GM12873 (cell line): ENCODE results near the gene PRDM16.

Source experiments
- TF ChIP-seq, protein P1 (sequence below): IDR thresholded peaks from 2 replicates; pipeline ENCODE4 v1.5.1; 2012; ENCODE audit warnings: low read depth, mild to moderate bottlenecking, moderate library complexity, low read length, control low read depth; ENCODE audit not compliant: insufficient read depth; ENCODE audit errors: missing control alignments

PRDM16 gene

GRCh38 chr1:3052501-3052900, 16.5 kb upstream of the PRDM16 start:
- TF ChIP-seq, protein P1, sequence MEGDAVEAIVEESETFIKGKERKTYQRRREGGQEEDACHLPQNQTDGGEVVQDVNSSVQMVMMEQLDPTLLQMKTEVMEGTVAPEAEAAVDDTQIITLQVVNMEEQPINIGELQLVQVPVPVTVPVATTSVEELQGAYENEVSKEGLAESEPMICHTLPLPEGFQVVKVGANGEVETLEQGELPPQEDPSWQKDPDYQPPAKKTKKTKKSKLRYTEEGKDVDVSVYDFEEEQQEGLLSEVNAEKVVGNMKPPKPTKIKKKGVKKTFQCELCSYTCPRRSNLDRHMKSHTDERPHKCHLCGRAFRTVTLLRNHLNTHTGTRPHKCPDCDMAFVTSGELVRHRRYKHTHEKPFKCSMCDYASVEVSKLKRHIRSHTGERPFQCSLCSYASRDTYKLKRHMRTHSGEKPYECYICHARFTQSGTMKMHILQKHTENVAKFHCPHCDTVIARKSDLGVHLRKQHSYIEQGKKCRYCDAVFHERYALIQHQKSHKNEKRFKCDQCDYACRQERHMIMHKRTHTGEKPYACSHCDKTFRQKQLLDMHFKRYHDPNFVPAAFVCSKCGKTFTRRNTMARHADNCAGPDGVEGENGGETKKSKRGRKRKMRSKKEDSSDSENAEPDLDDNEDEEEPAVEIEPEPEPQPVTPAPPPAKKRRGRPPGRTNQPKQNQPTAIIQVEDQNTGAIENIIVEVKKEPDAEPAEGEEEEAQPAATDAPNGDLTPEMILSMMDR: no peak

DNA sequence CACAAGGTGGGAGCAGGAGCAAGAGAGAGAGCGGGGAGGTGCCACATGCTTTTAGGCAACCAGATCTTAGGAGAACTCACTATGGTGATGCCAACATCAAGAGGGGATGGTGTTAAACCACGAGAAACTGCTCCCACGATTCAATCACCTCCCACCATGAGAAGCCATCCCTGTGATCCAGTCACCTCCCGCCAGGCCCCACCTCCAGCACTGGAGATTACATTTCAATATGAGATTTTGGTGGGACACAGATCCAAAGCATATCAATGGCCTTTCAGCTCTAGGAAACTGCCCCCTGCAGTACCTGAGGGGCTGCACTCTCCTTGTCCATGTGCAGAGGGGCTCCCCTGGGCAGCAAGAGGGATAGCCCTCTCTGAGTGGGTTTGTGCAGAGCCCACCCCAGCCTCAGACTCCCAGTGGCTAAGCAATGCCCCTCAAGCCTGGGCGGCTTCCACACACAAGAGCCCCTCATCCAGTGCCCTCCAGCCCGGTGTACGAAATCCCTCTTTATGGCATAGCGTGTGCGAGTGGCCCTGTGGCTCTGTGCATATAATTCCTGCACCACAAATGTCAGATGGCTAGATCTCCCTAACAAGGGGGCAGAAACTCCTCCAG, 15.5 kb upstream of the PRDM16 start:
- TF ChIP-seq, protein P1: no peak

DNA sequence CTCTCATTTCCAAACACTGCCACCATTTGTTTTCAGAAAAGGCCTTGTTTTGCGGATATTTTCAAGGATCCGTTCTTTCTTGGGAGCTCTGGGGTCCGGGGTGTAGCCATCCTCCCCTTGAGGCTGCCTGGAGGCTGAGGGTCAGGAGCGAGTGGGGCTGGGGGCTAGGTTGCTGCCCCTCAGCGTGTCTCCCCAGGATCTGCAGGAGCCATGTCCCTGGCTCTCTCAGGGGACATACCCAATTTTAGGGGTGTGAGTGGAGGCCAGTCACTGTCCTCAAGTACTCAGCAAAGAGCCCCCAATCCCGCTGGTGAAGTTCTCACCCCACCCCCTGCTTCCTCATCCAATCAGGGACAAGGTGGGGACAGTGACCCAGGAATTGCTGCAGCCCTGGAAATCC, 15.0 kb upstream of the PRDM16 start:
- TF ChIP-seq, protein P1: no peak

GRCh38 chr1:3054474-3054873, 14.5 kb upstream of the PRDM16 start:
- TF ChIP-seq, protein P1: no peak

DNA sequence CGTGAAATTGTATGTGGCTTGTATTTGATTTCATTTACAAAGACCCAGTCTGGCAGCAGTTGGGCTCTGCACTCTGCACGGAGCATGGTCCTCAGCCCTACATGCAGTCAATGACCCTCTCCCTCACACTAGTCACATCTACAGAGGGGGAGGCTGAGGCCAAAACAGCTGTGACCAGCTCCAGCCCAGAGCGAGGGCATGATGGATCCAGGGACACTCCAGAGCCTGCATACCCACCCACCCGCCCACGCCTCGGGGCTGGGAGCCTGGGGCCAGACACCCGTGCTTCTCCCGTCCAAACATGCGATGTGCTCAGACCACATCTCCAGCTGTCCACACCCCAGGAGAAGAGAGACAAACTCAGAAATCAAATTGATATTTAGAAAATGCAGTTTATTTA, 14.0 kb upstream of the PRDM16 start:
- TF ChIP-seq, protein P1: no peak

DNA sequence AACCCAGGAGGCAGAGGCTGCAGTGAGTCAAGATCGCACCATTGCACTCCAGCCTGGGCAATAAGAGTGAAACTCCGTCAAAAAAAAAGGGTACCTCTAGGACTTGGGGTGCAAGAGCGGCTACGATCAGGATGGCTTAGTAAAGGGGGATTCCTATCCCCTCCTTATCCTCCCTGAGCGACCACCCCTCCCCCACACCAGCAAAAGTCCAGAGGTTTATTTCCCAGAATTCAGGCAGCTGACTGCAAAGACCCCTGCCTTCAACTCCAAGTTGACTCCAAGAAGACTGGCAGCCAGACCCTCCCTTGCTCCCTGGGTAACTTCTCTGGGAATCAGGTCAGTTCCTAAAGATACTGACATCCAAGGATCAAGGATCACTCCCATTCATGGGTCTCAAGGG, 12.4 kb upstream of the PRDM16 start:
- TF ChIP-seq, protein P1: no peak

GRCh38 chr1:3058263-3059030, 10.6 kb upstream of the PRDM16 start:
- TF ChIP-seq, protein P1: no peak
